GM12878 (cell line): ENCODE results near the gene MYOM3. TPM values are rescaled to one million over a fixed set of nuclear protein-coding genes. Genes with fewer than 3 reads are reported as not detected.

Experiments used
- ATAC-seq: fragments of 200-7000 bp; cut with Tn5 transposase; 3 replicates; pipeline ENCODE4 v1.9.1; 2020; ENCODE audit warnings: mild to moderate bottlenecking, moderate library complexity
- BruUV-seq: library from RNA; stranded (reverse); fragments of 400-500 nt; replicated peaks from 2 replicates; lab custom pipeline; 2021; lab: Mats Ljungman, UMichigan
- CTCF ChIA-PET: fragments of 300-600 bp; sonication (Branson Sonifier 250); formaldehyde crosslinking; extraction: SDS; loops from one replicate; lab custom pipeline; 2021; ENCODE audit warnings: inconsistent platforms; lab: Yijun Ruan, JAX
- POLR2A ChIA-PET: fragments of 350-600 bp; formaldehyde crosslinking; extraction: SDS; loops from one replicate; lab custom pipeline; 2021; ENCODE audit warnings: inconsistent platforms; lab: Charles Lee
- RAD21 ChIA-PET: fragments of 300-600 bp; sonication (Branson Sonifier 250); formaldehyde crosslinking; loops from one replicate; lab custom pipeline; 2023; ENCODE audit warnings: antibody characterized with exemption; ENCODE audit not compliant: unreplicated experiment; lab: Charles Lee
- SMC1A ChIA-PET: fragments of 300-600 bp; sonication (Branson Sonifier 250); formaldehyde crosslinking; loops from one replicate; lab custom pipeline; 2023; ENCODE audit not compliant: unreplicated experiment, uncharacterized antibody; lab: Charles Lee
- DNase-seq: peaks from one replicate; pipeline ENCODE4 v3.0.0-alpha.2; 2011; ENCODE audit warnings: low read depth, low spot score
- FAIRE-seq: peaks from 3 replicates; lab custom pipeline; 2011; peaks lifted over from hg19 to GRCh38; lab: Jason Lieb, UNC
- H2AFZ ChIP-seq: 2 replicates; pipeline ENCODE4 v1.6.0; 2011; ENCODE audit warnings: low read depth, low read length, control low read depth; ENCODE audit not compliant: control insufficient read depth
- H3K27ac ChIP-seq: 2 replicates; pipeline ENCODE4 v1.5.1; 2011; ENCODE audit warnings: control low read depth; ENCODE audit not compliant: control insufficient read depth, insufficient read depth
- H3K27me3 ChIP-seq, 2 experiments: replicated peaks in 1 of 2; 2 replicates each; pipeline versions ENCODE4 v1.6.0 to v1.6.1; 2011; ENCODE audit warnings: low read length in 1 of 2; ENCODE audit not compliant: control insufficient read depth in 2 of 2, insufficient read depth in 2 of 2
- H3K36me3 ChIP-seq, 2 experiments: 2 replicates each; pipeline ENCODE4 v1.5.1; 2011; ENCODE audit warnings: low read length in 1 of 2; ENCODE audit not compliant: control insufficient read depth in 2 of 2, insufficient read depth in 2 of 2
- H3K4me1 ChIP-seq: 2 replicates; pipeline ENCODE4 v1.6.1; 2011; ENCODE audit warnings: mild to moderate bottlenecking, low read length, moderate library complexity, mixed read lengths; ENCODE audit not compliant: control insufficient read depth, insufficient read depth
- H3K4me2 ChIP-seq: 2 replicates; pipeline ENCODE4 v1.6.0; 2011; ENCODE audit warnings: control low read depth; ENCODE audit not compliant: control insufficient read depth, insufficient read depth
- H3K4me3 ChIP-seq: fragments of 200-600 bp; sonication (generic); 2 replicates; pipeline ENCODE4 v1.5.1; 2016
- H3K79me2 ChIP-seq: 2 replicates; pipeline ENCODE4 v1.6.0; 2011; ENCODE audit warnings: low read length; ENCODE audit not compliant: control insufficient read depth, insufficient read depth
- H3K9ac ChIP-seq: 2 replicates; pipeline ENCODE4 v1.8.0; 2011; ENCODE audit warnings: low read length, control low read depth, mixed read lengths; ENCODE audit not compliant: control insufficient read depth, insufficient read depth
- H3K9me3 ChIP-seq: replicated peaks from 3 replicates; pipeline ENCODE4 v1.5.1; 2011; ENCODE audit warnings: mild to moderate bottlenecking, low read length; ENCODE audit not compliant: control insufficient read depth, insufficient read depth
- H4K20me1 ChIP-seq: 2 replicates; pipeline ENCODE4 v1.6.0; 2011; ENCODE audit not compliant: control insufficient read depth, insufficient read depth
- ATF3 ChIP-seq: IDR thresholded peaks from 2 replicates; pipeline ENCODE4 v1.6.1; 2011; ENCODE audit warnings: low read depth, mild to moderate bottlenecking, low read length, moderate library complexity, borderline replicate concordance; ENCODE audit errors: extremely low read depth
- ATF7 ChIP-seq: fragments of 450-650 bp; IDR thresholded peaks from 2 replicates; pipeline ENCODE4 v1.6.1; 2016; ENCODE audit warnings: low read depth, mild to moderate bottlenecking
- BCL3 ChIP-seq: IDR thresholded peaks from 2 replicates; pipeline ENCODE4 v1.6.1; 2011; ENCODE audit warnings: borderline replicate concordance, low read depth, mild to moderate bottlenecking, moderate library complexity, low read length; ENCODE audit not compliant: insufficient read depth, poor library complexity, severe bottlenecking
- BHLHE40 ChIP-seq, 2 experiments: fragments of 450-650 bp in 1 of 2; IDR thresholded peaks; 2 replicates each; pipeline ENCODE4 v1.6.1; 2011 to 2017; ENCODE audit warnings: low read depth in 2 of 2, borderline replicate concordance in 1 of 2, improper control_type of control experiment in 1 of 2, low read length in 1 of 2, mild to moderate bottlenecking in 1 of 2
- BRCA1 ChIP-seq: IDR thresholded peaks from 2 replicates; pipeline ENCODE4 v1.6.1; 2011; ENCODE audit warnings: low read depth, low read length, improper control_type of control experiment
- EGR1 ChIP-seq, 2 experiments: IDR thresholded peaks; 1 replicate in 1 of 2; 2 replicates in 1 of 2; pipeline ENCODE4 v1.6.1; 2011 to 2012; ENCODE audit warnings: low read depth in 2 of 2, low read length in 2 of 2, borderline replicate concordance in 1 of 2, mild to moderate bottlenecking in 1 of 2, moderate library complexity in 1 of 2
- ETV6 ChIP-seq, 2 experiments: fragments of 450-650 bp in 1 of 2; IDR thresholded peaks in 1 of 2; conservative IDR thresholded peaks in 1 of 2; 2 replicates each; pipeline ENCODE4 v1.6.1; 2014; ENCODE audit warnings: antibody characterized with exemption in 1 of 2, borderline replicate concordance in 1 of 2, low read depth in 1 of 2, mild to moderate bottlenecking in 1 of 2, moderate library complexity in 1 of 2
- FOS ChIP-seq: IDR thresholded peaks from 3 replicates; pipeline ENCODE4 v1.6.1; 2011; ENCODE audit warnings: borderline replicate concordance; ENCODE audit not compliant: insufficient read length; ENCODE audit errors: extremely low read depth
- GATAD2B ChIP-seq: fragments of 450-650 bp; conservative IDR thresholded peaks from 2 replicates; pipeline ENCODE4 v1.6.1; 2017; ENCODE audit warnings: low read depth, mild to moderate bottlenecking, moderate library complexity
- IKZF2 ChIP-seq, 2 experiments: fragments of 450-650 bp; IDR thresholded peaks; 2 replicates each; pipeline ENCODE4 v1.6.1; 2017; ENCODE audit warnings: mild to moderate bottlenecking in 2 of 2, moderate library complexity in 2 of 2
- KLF5 ChIP-seq: fragments of 450-650 bp; IDR thresholded peaks from 2 replicates; pipeline ENCODE4 v1.6.1; 2014; ENCODE audit warnings: mild to moderate bottlenecking; ENCODE audit not compliant: partially characterized antibody
- POLR2AphosphoS5 ChIP-seq: IDR thresholded peaks from 2 replicates; pipeline ENCODE4 v1.6.1; 2011; ENCODE audit warnings: mild to moderate bottlenecking, low read length, inconsistent platforms
- RBBP5 ChIP-seq: fragments of 200-600 bp; sonication (generic); conservative IDR thresholded peaks from 2 replicates; pipeline ENCODE4 v1.6.1; 2016
- RELA ChIP-seq: fragments of 450-650 bp; IDR thresholded peaks from 2 replicates; pipeline ENCODE4 v1.8.0; 2014; ENCODE audit warnings: borderline replicate concordance; ENCODE audit not compliant: partially characterized antibody
- STAT1 ChIP-seq: fragments of 450-650 bp; conservative IDR thresholded peaks from 2 replicates; pipeline ENCODE4 v1.6.1; 2014; ENCODE audit warnings: antibody characterized with exemption, mild to moderate bottlenecking
- USF2 ChIP-seq: IDR thresholded peaks from 2 replicates; pipeline ENCODE4 v1.6.1; 2011; ENCODE audit warnings: low read depth, low read length, improper control_type of control experiment, borderline replicate concordance
- YBX1 ChIP-seq: fragments of 450-650 bp; IDR thresholded peaks from 2 replicates; pipeline ENCODE4 v1.6.1; 2016; ENCODE audit warnings: antibody characterized with exemption
- ZBTB33 ChIP-seq: fragments of 450-650 bp; IDR thresholded peaks from 2 replicates; pipeline ENCODE4 v1.6.1; 2017; ENCODE audit warnings: mild to moderate bottlenecking
- ZZZ3 ChIP-seq: IDR thresholded peaks from 2 replicates; pipeline ENCODE4 v1.6.1; 2011; ENCODE audit warnings: low read depth; ENCODE audit not compliant: control insufficient read depth, insufficient read length
- WGBS: methylation state at CpG from one replicate; pipeline ENCODE4 v1.1.6; 2016; ENCODE audit warnings: low lambda C conversion rate; ENCODE audit not compliant: insufficient replicate concordance, insufficient coverage; ENCODE audit errors: missing lambda C conversion rate; 5-methylcytosine and 5-hydroxymethylcytosine counted together
- in situ Hi-C: fragments of 300-500 bp; cut with MboI; formaldehyde crosslinking; loops from 9 replicates; pipeline ENCODE4 v1.14.3; 2018; ENCODE audit warnings: mixed read lengths
- intact Hi-C: fragments of 100-400 bp; cut with micrococcal nuclease; formaldehyde crosslinking; loops from one replicate; pipeline ENCODE4 v1.14.2; 2022; ENCODE audit not compliant: unreplicated experiment
- polyA plus RNA-seq, 11 experiments: library from polyadenylated mRNA; depleted of rRNA in 4 of 11; unstranded in 6 of 11; stranded (reverse) in 5 of 11; fragments of >200 nt; fragmentation: Nextera tagmentation in 4 of 11; fragmentation: Illumina TruSeq in 1 of 11; extraction: Ambion mirVana in 4 of 11; extraction: Trizol in 1 of 11; gene quantifications; 1 replicate in 1 of 11; 2 replicates in 10 of 11; pipeline versions ENCODE4 v1.2.1 to v1.2.3, GENCODE V29; 2011 to 2016; ENCODE audit warnings: inconsistent platforms in 2 of 11, missing spikeins in 2 of 11, low read depth in 1 of 11
- total RNA-seq, 4 experiments: library from RNA; depleted of rRNA in 3 of 4; stranded (reverse); fragments of >200 nt in 3 of 4; fragmentation: Illumina TruSeq in 1 of 4; extraction: Trizol in 1 of 4; gene quantifications; 2 replicates each; pipeline versions ENCODE4 v1.2.1 to v1.2.3, GENCODE V29; 2013 to 2021

MYOM3 gene
- total and polyA plus RNA-seq, 10 of the 15 experiments (the other 5 are each of a cell fraction or from before 2014, with no cell fraction given): 0.06 TPM; not detected in 9

GRCh38 chr1:24086466-24086865 is 25.5 kb downstream of the MYOM3 start (continued):
- TF ChIP-seq BCL3 (no peak), RELA (no peak), ZZZ3 (no peak), ATF3 (no peak), YBX1 (no peak), BRCA1 (no peak), BHLHE40 (IDR thresholded peaks at IDR 0.05; ENCODE audit: borderline replicate concordance in 1 of 2, low read depth in 2 of 2, low read length in 1 of 2) (no peak)
- TF ChIP-seq, all 136 proteins: peak for 0

- CTCF ChIA-PET: no interaction called here
- H3K9me3 ChIP-seq: no peaks in the 10 kb centered on the region
- no peaks in the 10 kb centered on the region for H3K79me2 ChIP-seq
- FAIRE-seq (no peak), DNase-seq (no peak), ATAC-seq (no peak)
- no TSS peak for BruUV-seq
- no peak overlapping the region for H3K27ac ChIP-seq
- H4K20me1 ChIP-seq: no peaks in the 10 kb centered on the region
- H3K27me3 ChIP-seq: peaks cover 0 to 6% of the 10 kb centered on the region in 2 experiments; a peak in 2 of 4 replicates
- intact Hi-C loops (no loop called here), in situ Hi-C loops (no loop called here)
- H3K4me2 ChIP-seq: no peak overlapping the region
- RAD21 ChIA-PET: no interaction called here
- no peaks in the 10 kb centered on the region for H3K36me3 ChIP-seq
- WGBS: 85% methylated on average over 3 of the region's 3 CpGs
- no peak overlapping the region for H2AFZ ChIP-seq
- SMC1A ChIA-PET: no interaction called here
- no peak overlapping the region for H3K4me3 ChIP-seq
- POLR2A ChIA-PET: no interaction called here
- no peak overlapping the region for H3K9ac ChIP-seq
- no peaks in the 10 kb centered on the region for H3K4me1 ChIP-seq
- TF ChIP-seq USF2: no peak
- TF ChIP-seq GATAD2B: no peak
- no peak for TF ChIP-seq ATF7
- no peak for TF ChIP-seq ETV6 (conservative IDR thresholded peaks at IDR 0.05 in 1 of 2, IDR thresholded peaks at IDR 0.05 in 1 of 2; ENCODE audit: borderline replicate concordance in 1 of 2, low read depth in 1 of 2)
- TF ChIP-seq FOS: no peak
- TF ChIP-seq ZBTB33: no peak
- TF ChIP-seq POLR2AphosphoS5: no peak
- no peak for TF ChIP-seq KLF5
- no peak for TF ChIP-seq EGR1 (IDR thresholded peaks at IDR 0.05; ENCODE audit: borderline replicate concordance in 1 of 2, low read depth in 2 of 2, low read length in 2 of 2)
- TF ChIP-seq RBBP5: no peak
- no peak for TF ChIP-seq STAT1
- no peak for TF ChIP-seq IKZF2 (IDR thresholded peaks at IDR 0.05)
Measured at GRCh38 chr1:24085546-24085945, 26.4 kb downstream of the MYOM3 start.
